K562 (cell line): ENCODE data around the gene GIGYF1.

Experiments
- CTCF ChIP-seq, 3 experiments: IDR thresholded peaks in 2 of 3; conservative IDR thresholded peaks in 1 of 3; 2 replicates each; pipeline ENCODE4 v1.5.1; 2011 to 2012; ENCODE audit warnings: low read length in 3 of 3, mild to moderate bottlenecking in 3 of 3, control low read depth in 2 of 3, improper control_type of control experiment in 1 of 3, inconsistent platforms in 1 of 3, low read depth in 1 of 3, mixed read lengths in 1 of 3, moderate library complexity in 1 of 3; ENCODE audit not compliant: insufficient read depth in 2 of 3
- FOXM1 ChIP-seq, 2 experiments: fragments of 450-650 bp in 1 of 2; sonication (generic) in 1 of 2; formaldehyde crosslinking in 1 of 2; IDR thresholded peaks; 2 replicates each; pipeline versions ENCODE4 v1.6.1 to v1.9.0; 2017 to 2022; ENCODE audit warnings: low read depth in 2 of 2, mild to moderate bottlenecking in 2 of 2, missing genetic modification reagents in 1 of 2, moderate library complexity in 1 of 2
- GTF2F1 ChIP-seq: IDR thresholded peaks from 2 replicates; pipeline ENCODE4 v1.6.1; 2011; ENCODE audit warnings: low read depth, low read length, improper control_type of control experiment
- HMGXB4 ChIP-seq: sonication (generic); formaldehyde crosslinking; IDR thresholded peaks from 2 replicates; pipeline ENCODE4 v1.8.1; 2023; ENCODE audit warnings: mild to moderate bottlenecking, missing genetic modification reagents
- MTA2 ChIP-seq: fragments of 450-650 bp; IDR thresholded peaks from 2 replicates; pipeline ENCODE4 v1.6.1; 2016; ENCODE audit warnings: low read depth
- POU5F1 ChIP-seq: fragments of 150-350 bp; IDR thresholded peaks from 2 replicates; pipeline ENCODE4 v1.6.1; 2014; ENCODE audit warnings: borderline replicate concordance, low read length, low read depth, mild to moderate bottlenecking; ENCODE audit not compliant: partially characterized antibody
- U2AF1 ChIP-seq: fragments of 200-400 bp; formaldehyde crosslinking; optimal IDR thresholded peaks from 2 replicates; pipeline ENCODE3; 2017; ENCODE audit warnings: mild to moderate bottlenecking, low read depth, low read length, moderate library complexity
- USF1 ChIP-seq: sonication (generic); formaldehyde crosslinking; IDR thresholded peaks from 2 replicates; pipeline ENCODE4 v1.9.0; 2022; ENCODE audit warnings: mild to moderate bottlenecking, missing genetic modification reagents
- ZNF232 ChIP-seq: sonication (generic); formaldehyde crosslinking; IDR thresholded peaks from 2 replicates; pipeline ENCODE4 v1.8.0; 2022; ENCODE audit warnings: mild to moderate bottlenecking, missing genetic modification reagents
- ZNF280B ChIP-seq: fragments of 250-450 bp; sonication (Bioruptor Pico); IDR thresholded peaks from 2 replicates; pipeline ENCODE4 v1.5.1; 2021; ENCODE audit warnings: mild to moderate bottlenecking

GRCh38 chr7:100730136-100730800, 36.2 kb upstream of the GIGYF1 start:
- no peak for TF ChIP-seq FOXM1 (IDR thresholded peaks at IDR 0.05; ENCODE audit: low read depth)
- no peak for TF ChIP-seq FOXM1 (CRISPR knock-in tag; IDR thresholded peaks at IDR 0.05; ENCODE audit: low read depth)
- TF ChIP-seq ZNF280B (CRISPR knock-in tag): no peak
- TF ChIP-seq POU5F1: no peak
- no peak for TF ChIP-seq MTA2
- TF ChIP-seq CTCF (IDR thresholded peaks at IDR 0.05 in 2 of 3, conservative IDR thresholded peaks at IDR 0.05 in 1 of 3; ENCODE audit: insufficient read depth in 2 of 3, low read depth in 1 of 3, low read length in 3 of 3): no peak
- TF ChIP-seq ZNF232 (CRISPR knock-in tag): no peak
- TF ChIP-seq HMGXB4 (CRISPR knock-in tag): no peak
- TF ChIP-seq U2AF1: no peak
- TF ChIP-seq GTF2F1: no peak
- no peak for TF ChIP-seq USF1
